Body of pancreas (tissue), 4 donors: ENCODE data around the gene UBTD1. TPM values are rescaled to one million over a fixed set of nuclear protein-coding genes. Genes with fewer than 3 reads are reported as not detected.

Experiments
- ATAC-seq: fragments of 150-250 bp; one replicate; pipeline ENCODE4 v1.9.1; 2016
- DNase-seq, 4 donors: peaks; one replicate each; pipeline ENCODE4 v3.0.0-alpha.2; 2019
- H3K27ac ChIP-seq, 4 donors: fragments of 200-600 bp; sonication (generic); 1 replicate in 3 of 4; 2 replicates in 1 of 4; pipeline versions ENCODE4 v1.5.1 to v1.6.1; 2016 to 2019; ENCODE audit warnings: mild to moderate bottlenecking in 1 of 4, mixed read lengths in 1 of 4, moderate library complexity in 1 of 4
- H3K27me3 ChIP-seq, 2 donors: fragments of 200-600 bp; sonication (generic); one replicate each; pipeline ENCODE4 v1.6.0; 2016; ENCODE audit warnings: mild to moderate bottlenecking in 1 of 2
- H3K36me3 ChIP-seq, 2 donors: fragments of 200-600 bp; sonication (generic); replicated peaks in 1 of 2; 2 replicates each; pipeline ENCODE4 v1.5.1; 2016; ENCODE audit warnings: low read depth in 2 of 2; ENCODE audit not compliant: insufficient read depth in 1 of 2
- H3K4me1 ChIP-seq: fragments of 200-600 bp; sonication (generic); one replicate; pipeline ENCODE4 v1.6.0; 2016
- H3K4me3 ChIP-seq, 2 donors: fragments of 200-600 bp; sonication (generic); 1 replicate in 1 of 2; 2 replicates in 1 of 2; pipeline ENCODE4 v1.5.1; 2016 to 2019
- H3K9me3 ChIP-seq, 3 donors: fragments of 200-600 bp; sonication (generic); 1 replicate in 2 of 3; 2 replicates in 1 of 3; pipeline ENCODE4 v1.5.1; 2016
- POLR2A ChIP-seq, 3 donors: fragments of 450-650 bp; IDR thresholded peaks; one replicate each; pipeline ENCODE4 v1.6.1; 2016; ENCODE audit warnings: antibody characterized with exemption in 3 of 3, mild to moderate bottlenecking in 2 of 3
- WGBS, 2 donors: methylation state at CpG; one replicate each; pipeline ENCODE4 v1.1.5; 2017; 5-methylcytosine and 5-hydroxymethylcytosine counted together
- intact Hi-C: fragments of 100-400 bp; cut with DNase I; formaldehyde crosslinking; loops from one replicate; pipeline ENCODE4 v1.15.1; 2023
- total RNA-seq, 2 donors: library from RNA; depleted of rRNA; stranded (reverse); fragments of >200 nt; gene quantifications; one replicate each; pipeline ENCODE4 v1.1.0, GENCODE V29; 2016
- TF ChIP-seq, protein P1 (sequence below), 7 experiments: fragments of 450-650 bp in 4 of 7; fragments of 200-600 bp in 3 of 7; sonication (generic) in 3 of 7; IDR thresholded peaks; one replicate each; pipeline ENCODE4 v1.5.1; 2016 to 2019; ENCODE audit warnings: antibody characterized with exemption in 7 of 7

Gene UBTD1
- total RNA-seq, 2 donors from 2014 or later, result 9.1 to 33.9 TPM

DNA sequence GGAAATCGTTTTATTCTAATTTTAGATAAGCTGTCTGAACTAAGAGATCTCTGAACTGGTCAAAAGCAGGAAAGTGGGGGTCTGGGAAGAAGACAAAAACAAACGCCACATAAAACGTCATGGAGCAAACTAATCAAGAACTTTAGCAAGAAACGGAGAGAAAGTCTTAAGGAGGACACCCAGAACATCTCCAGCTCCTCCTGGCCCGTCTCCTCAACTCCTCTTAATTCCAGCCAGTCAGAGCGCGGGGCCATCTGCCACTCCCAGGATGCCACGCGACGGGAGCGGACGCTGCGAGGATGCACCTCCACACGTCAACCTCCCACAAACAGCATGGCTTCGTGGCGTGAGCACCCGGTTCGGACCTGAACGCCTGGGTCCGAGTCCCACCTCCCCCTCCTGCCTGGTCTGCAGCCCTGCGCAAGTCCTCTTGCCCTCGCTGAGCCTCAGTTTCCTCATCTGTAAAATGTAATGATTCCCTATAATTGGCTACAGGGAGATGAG is 1.1 kb upstream of the UBTD1 start:
- Histone ChIP-seq H3K9me3 (no peaks in the 10 kb centered on the region), H3K27me3 (no peaks in the 10 kb centered on the region), H3K4me1 (peaks cover 40% of the 10 kb centered on the region), H3K4me3 (peak overlapping the region; percentile 16 to 70), H3K27ac (peak overlapping the region; percentile 78 to 91 (median 88)), H3K36me3 (no peaks in the 10 kb centered on the region)
- intact Hi-C loops, result loop anchor here (5.0 kb wide), 1 partner anchor 50 kb away; the partner anchor contains the start of genes EXOSC1 and ZDHHC16
- 0% methylated on average over 21 to 22 of the region's 22 CpGs for WGBS, 2 donors
- TF ChIP-seq, protein P1, sequence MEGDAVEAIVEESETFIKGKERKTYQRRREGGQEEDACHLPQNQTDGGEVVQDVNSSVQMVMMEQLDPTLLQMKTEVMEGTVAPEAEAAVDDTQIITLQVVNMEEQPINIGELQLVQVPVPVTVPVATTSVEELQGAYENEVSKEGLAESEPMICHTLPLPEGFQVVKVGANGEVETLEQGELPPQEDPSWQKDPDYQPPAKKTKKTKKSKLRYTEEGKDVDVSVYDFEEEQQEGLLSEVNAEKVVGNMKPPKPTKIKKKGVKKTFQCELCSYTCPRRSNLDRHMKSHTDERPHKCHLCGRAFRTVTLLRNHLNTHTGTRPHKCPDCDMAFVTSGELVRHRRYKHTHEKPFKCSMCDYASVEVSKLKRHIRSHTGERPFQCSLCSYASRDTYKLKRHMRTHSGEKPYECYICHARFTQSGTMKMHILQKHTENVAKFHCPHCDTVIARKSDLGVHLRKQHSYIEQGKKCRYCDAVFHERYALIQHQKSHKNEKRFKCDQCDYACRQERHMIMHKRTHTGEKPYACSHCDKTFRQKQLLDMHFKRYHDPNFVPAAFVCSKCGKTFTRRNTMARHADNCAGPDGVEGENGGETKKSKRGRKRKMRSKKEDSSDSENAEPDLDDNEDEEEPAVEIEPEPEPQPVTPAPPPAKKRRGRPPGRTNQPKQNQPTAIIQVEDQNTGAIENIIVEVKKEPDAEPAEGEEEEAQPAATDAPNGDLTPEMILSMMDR (IDR thresholded peaks at IDR 0.05), result no peak
- no peak for TF ChIP-seq POLR2A (IDR thresholded peaks at IDR 0.05)
- peak; percentile 53 to 74 (median 70) for DNase-seq
- no peak for ATAC-seq

GRCh38 chr10:97498076-97498840 is 466 bp upstream of the UBTD1 start, which contains the start of gene MMS19:
MMS19 (minus strand) TSS chr10:97498422; CDS start chr10:97498384, 38 bp downstream.
- ATAC-seq, result peak; percentile 89

DNA sequence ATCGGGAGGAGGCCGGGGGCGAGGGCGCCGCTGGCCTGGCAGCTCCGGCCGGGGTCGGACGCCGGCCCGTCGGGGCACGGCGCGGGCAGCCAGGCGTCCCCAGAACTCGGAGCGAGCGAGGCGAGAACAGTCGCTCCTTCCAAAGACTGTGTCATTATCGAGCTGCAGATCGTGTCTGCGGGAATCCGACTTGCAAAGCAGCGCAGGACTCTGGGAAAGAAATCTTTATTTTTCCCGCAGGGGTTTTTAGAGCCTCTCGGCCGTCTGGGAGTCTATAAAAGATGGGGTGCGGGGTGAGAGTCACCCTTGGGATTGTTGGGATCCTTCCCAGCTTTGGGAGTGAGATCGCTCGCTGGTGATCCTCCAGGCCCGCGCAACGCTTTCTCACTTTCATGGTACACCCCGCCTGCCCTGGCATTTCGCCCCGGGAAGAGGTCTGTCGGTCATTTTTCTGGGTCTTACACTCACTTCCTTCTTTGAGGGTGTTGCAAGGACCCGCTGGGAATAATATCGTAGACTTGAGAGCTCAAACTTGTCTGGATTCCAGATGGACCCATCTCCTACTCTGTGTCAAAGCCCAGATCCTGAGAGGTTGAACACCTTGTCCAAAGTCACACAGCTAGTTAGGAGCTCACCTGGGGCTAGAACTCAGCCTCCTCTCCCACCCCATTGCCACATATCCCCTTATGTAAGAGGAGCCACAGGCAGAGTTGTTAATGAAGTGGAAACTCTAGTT is 1.0 kb downstream of the UBTD1 start:
- no peaks in the 10 kb centered on the region for H3K36me3 ChIP-seq
- no peaks in the 10 kb centered on the region for H3K9me3 ChIP-seq
- peak; percentile 60 to 76 (median 68) for DNase-seq
- intact Hi-C loops, result loop anchor here (5.0 kb wide), 1 partner anchor 52 kb away; the partner anchor contains the start of genes EXOSC1 and ZDHHC16
- TF ChIP-seq POLR2A (IDR thresholded peaks at IDR 0.05), result no peak
- TF ChIP-seq, protein P1 (IDR thresholded peaks at IDR 0.05), result no peak
- peaks cover 38% of the 10 kb centered on the region for H3K4me1 ChIP-seq
- H3K4me3 ChIP-seq, result peak overlapping the region; percentile 70 to 77
- H3K27me3 ChIP-seq, result no peaks in the 10 kb centered on the region
- 1% methylated on average over 13 to 41 of the region's 41 CpGs for WGBS, 2 donors
- H3K27ac ChIP-seq, result peak overlapping the region; percentile 78 to 91 (median 88)
- ATAC-seq, result no peak

More at GRCh38 chr10:97498076-97498840, 466 bp upstream of the UBTD1 start, which contains the start of gene MMS19:
- no peaks in the 10 kb centered on the region for H3K36me3 ChIP-seq
- H3K9me3 ChIP-seq, result no peaks in the 10 kb centered on the region
- intact Hi-C loops, result loop anchor here (5.0 kb wide), 1 partner anchor 51 kb away; the partner anchor contains the start of genes EXOSC1 and ZDHHC16
- DNase-seq, result peak; percentile 100
- H3K27ac ChIP-seq, result peak within 1 kb of the TSS; percentile 78 to 91 (median 88)
- H3K4me3 ChIP-seq, result peak within 1 kb of the TSS; percentile 70 to 77
- WGBS, 2 donors, result 0 to 5% methylated on average over 14 to 61 of the region's 73 CpGs
- H3K4me1 ChIP-seq, result peaks cover 40% of the 10 kb centered on the region
- TF ChIP-seq, protein P1 (IDR thresholded peaks at IDR 0.05), result peak in 2 of 7 experiments; percentile 31 to 36
- TF ChIP-seq POLR2A (IDR thresholded peaks at IDR 0.05), result peak; percentile 70 to 88 (median 85)
- H3K27me3 ChIP-seq, result no peaks in the 10 kb centered on the region

DNA sequence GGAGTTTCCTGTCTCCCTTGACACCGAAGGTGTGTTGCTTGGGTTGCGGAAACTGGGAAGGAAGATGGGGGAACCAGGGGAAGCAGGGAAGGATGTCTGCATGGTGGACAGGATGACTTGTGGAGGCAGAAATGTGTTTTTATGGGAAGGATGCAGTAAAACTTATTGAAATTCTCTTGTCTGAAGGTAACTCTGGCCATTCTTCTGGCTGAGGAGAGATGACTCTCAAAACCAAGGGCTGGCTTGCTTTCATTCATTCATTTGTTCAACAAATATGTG is 1.5 kb downstream of the UBTD1 start:
- no peaks in the 10 kb centered on the region for H3K9me3 ChIP-seq
- H3K27ac ChIP-seq, result peak overlapping the region in 2 of 4 donors; percentile 89 to 91
- no peak for ATAC-seq
- TF ChIP-seq, protein P1 (IDR thresholded peaks at IDR 0.05), result no peak
- no peak for TF ChIP-seq POLR2A (IDR thresholded peaks at IDR 0.05)
- H3K36me3 ChIP-seq, result no peaks in the 10 kb centered on the region
- H3K27me3 ChIP-seq, result no peaks in the 10 kb centered on the region
- no peak overlapping the region for H3K4me3 ChIP-seq
- 83 to 92% methylated on average over 2 of the region's 2 CpGs for WGBS, 2 donors
- intact Hi-C loops, result no loop called here
- no peak for DNase-seq
- H3K4me1 ChIP-seq, result peaks cover 33% of the 10 kb centered on the region
